Loucy (cell line): Measurements from ENCODE around the gene DGKB.

Experiments
- H2AFZ ChIP-seq: fragments of 200-600 bp; sonication (generic); 2 replicates; pipeline ENCODE4 v1.6.0; 2016; ENCODE audit warnings: antibody characterized with exemption, mild to moderate bottlenecking, low read length, moderate library complexity
- H3F3A ChIP-seq: fragments of 200-600 bp; 2 replicates; pipeline ENCODE4 v1.6.0; 2016; ENCODE audit warnings: antibody characterized with exemption, low read depth, mild to moderate bottlenecking
- H3K27me3 ChIP-seq: fragments of 200-600 bp; sonication (generic); 2 replicates; pipeline ENCODE4 v1.6.1; 2014; ENCODE audit warnings: low read length, mild to moderate bottlenecking; ENCODE audit not compliant: insufficient read depth, poor library complexity, severe bottlenecking
- H3K36me3 ChIP-seq: fragments of 200-600 bp; sonication (generic); 2 replicates; pipeline ENCODE4 v1.6.1; 2016; ENCODE audit warnings: low read length; ENCODE audit not compliant: insufficient read depth
- H3K4me1 ChIP-seq: fragments of 200-600 bp; sonication (generic); 2 replicates; pipeline ENCODE4 v1.5.1; 2014; ENCODE audit warnings: low read length, mild to moderate bottlenecking; ENCODE audit not compliant: insufficient read depth, poor library complexity, severe bottlenecking
- H3K4me2 ChIP-seq: fragments of 200-600 bp; sonication (generic); 2 replicates; pipeline ENCODE4 v1.6.0; 2014; ENCODE audit warnings: antibody characterized with exemption, low read length, low read depth, mild to moderate bottlenecking; ENCODE audit not compliant: poor library complexity, severe bottlenecking
- H3K4me3 ChIP-seq: fragments of 200-600 bp; sonication (generic); 2 replicates; pipeline ENCODE4 v1.5.1; 2014; ENCODE audit warnings: low read length, mild to moderate bottlenecking, mixed read lengths; ENCODE audit not compliant: poor library complexity, severe bottlenecking
- H3K79me2 ChIP-seq: fragments of 200-600 bp; sonication (generic); 2 replicates; pipeline ENCODE4 v1.6.1; 2014; ENCODE audit warnings: low read length; ENCODE audit not compliant: insufficient read depth
- H3K9ac ChIP-seq: fragments of 200-600 bp; sonication (generic); 2 replicates; pipeline ENCODE4 v1.6.0; 2014; ENCODE audit warnings: mild to moderate bottlenecking, low read depth, low read length, moderate library complexity; ENCODE audit not compliant: poor library complexity, severe bottlenecking
- H3K9me2 ChIP-seq: fragments of 200-600 bp; sonication (generic); replicated peaks from 2 replicates; pipeline ENCODE4 v1.6.1; 2016; ENCODE audit warnings: low read depth, low read length, mixed read lengths
- H3K9me3 ChIP-seq: fragments of 200-600 bp; sonication (generic); 2 replicates; pipeline ENCODE4 v1.6.1; 2014; ENCODE audit warnings: mild to moderate bottlenecking, antibody characterized with exemption, low read length, low read depth; ENCODE audit not compliant: insufficient read depth
- H4K20me1 ChIP-seq: fragments of 200-600 bp; sonication (generic); 2 replicates; pipeline ENCODE4 v1.6.0; 2014; ENCODE audit warnings: antibody characterized with exemption, low read length, mild to moderate bottlenecking; ENCODE audit not compliant: insufficient read depth, poor library complexity, severe bottlenecking
- CTCF ChIP-seq: fragments of 200-600 bp; sonication (generic); conservative IDR thresholded peaks from 2 replicates; pipeline ENCODE4 v1.5.1; 2014; ENCODE audit warnings: mild to moderate bottlenecking, antibody characterized with exemption, low read length
- EZH2phosphoT487 ChIP-seq: fragments of 200-600 bp; IDR thresholded peaks from 2 replicates; pipeline ENCODE4 v1.6.1; 2018; ENCODE audit warnings: antibody characterized with exemption, mild to moderate bottlenecking, moderate library complexity, borderline replicate concordance

Gene DGKB

GRCh38 chr7:14626076-14626475 lies 276.5 kb downstream of the DGKB start:
- Histone ChIP-seq H3K36me3 (no peaks in the 10 kb centered on the region), H3K4me3 (no peak overlapping the region), H3K4me2 (no peak overlapping the region), H3K27me3 (no peaks in the 10 kb centered on the region), H2AFZ (no peak overlapping the region), H3K9me2 (no peaks in the 10 kb centered on the region), H4K20me1 (no peaks in the 10 kb centered on the region), H3K79me2 (no peaks in the 10 kb centered on the region), H3K9ac (no peak overlapping the region), H3K4me1 (no peaks in the 10 kb centered on the region), H3F3A (no peaks in the 10 kb centered on the region), H3K9me3 (no peaks in the 10 kb centered on the region)
- TF ChIP-seq EZH2phosphoT487 (no peak), CTCF (no peak)

- Histone ChIP-seq H3K9me2 (no peaks in the 10 kb centered on the region), H4K20me1 (no peaks in the 10 kb centered on the region), H3K27me3 (no peaks in the 10 kb centered on the region), H3K36me3 (no peaks in the 10 kb centered on the region), H3K4me3 (no peak overlapping the region), H3K4me2 (no peak overlapping the region), H2AFZ (no peak overlapping the region), H3K79me2 (no peaks in the 10 kb centered on the region), H3K9me3 (no peaks in the 10 kb centered on the region), H3K9ac (no peak overlapping the region), H3F3A (no peaks in the 10 kb centered on the region), H3K4me1 (no peaks in the 10 kb centered on the region)
- TF ChIP-seq CTCF (no peak), EZH2phosphoT487 (no peak)
Measured at GRCh38 chr7:14622559-14622958, 280.0 kb downstream of the DGKB start.

GRCh38 chr7:14606101-14606500 lies 296.4 kb downstream of the DGKB start:
- no peaks in the 10 kb centered on the region for H4K20me1 ChIP-seq
- H3K4me2 ChIP-seq: no peak overlapping the region
- no peaks in the 10 kb centered on the region for H3K4me1 ChIP-seq
- no peak overlapping the region for H3K4me3 ChIP-seq
- no peaks in the 10 kb centered on the region for H3K27me3 ChIP-seq
- no peaks in the 10 kb centered on the region for H3K9me3 ChIP-seq
- H3F3A ChIP-seq: no peaks in the 10 kb centered on the region
- no peaks in the 10 kb centered on the region for H3K9me2 ChIP-seq
- no peaks in the 10 kb centered on the region for H3K36me3 ChIP-seq
- no peaks in the 10 kb centered on the region for H3K79me2 ChIP-seq
- no peak overlapping the region for H2AFZ ChIP-seq
- H3K9ac ChIP-seq: no peak overlapping the region
- no peak for TF ChIP-seq EZH2phosphoT487
- no peak for TF ChIP-seq CTCF
